Neuronal stem cell (in vitro differentiated cells): ENCODE results near the gene CACNG7.
A peak's percentile ranks its signal among the peaks of the same experiment; 100 is the strongest.

Experiments
- DNase-seq: peaks from one replicate; pipeline ENCODE4 v3.0.0-alpha.2; 2013; ENCODE audit warnings: low spot score
- H2AFZ ChIP-seq: one replicate; pipeline ENCODE4 v1.6.1; 2013; ENCODE audit warnings: mild to moderate bottlenecking, low read length, inconsistent platforms
- H2AK5ac ChIP-seq: 2 replicates; pipeline ENCODE4 v1.6.1; 2013; ENCODE audit warnings: low read depth, mild to moderate bottlenecking, inconsistent platforms, low read length, moderate library complexity, mixed read lengths
- H2BK120ac ChIP-seq: 2 replicates; pipeline ENCODE4 v1.6.1; 2013; ENCODE audit warnings: low read depth, mild to moderate bottlenecking, inconsistent platforms, low read length, moderate library complexity, mixed read lengths
- H2BK12ac ChIP-seq: one replicate; pipeline ENCODE4 v1.6.1; 2013; ENCODE audit warnings: low read length, inconsistent platforms
- H2BK15ac ChIP-seq: 2 replicates; pipeline ENCODE4 v1.6.1; 2013; ENCODE audit warnings: mild to moderate bottlenecking, low read length, inconsistent platforms, mixed read lengths
- H2BK5ac ChIP-seq: one replicate; pipeline ENCODE4 v1.6.1; 2013; ENCODE audit warnings: inconsistent platforms, mild to moderate bottlenecking, low read length, moderate library complexity
- H3K14ac ChIP-seq: one replicate; pipeline ENCODE4 v1.6.1; 2013; ENCODE audit warnings: low read length, inconsistent platforms
- H3K18ac ChIP-seq: 2 replicates; pipeline ENCODE4 v1.6.1; 2013; ENCODE audit warnings: low read length, inconsistent platforms
- H3K23ac ChIP-seq: 2 replicates; pipeline ENCODE4 v1.6.1; 2013; ENCODE audit warnings: low read depth, mild to moderate bottlenecking, mixed read lengths, low read length, inconsistent platforms; ENCODE audit not compliant: poor library complexity
- H3K27ac ChIP-seq: replicated peaks from 3 replicates; pipeline ENCODE4 v1.5.1; 2013; ENCODE audit warnings: low read length, inconsistent platforms
- H3K27me3 ChIP-seq, 3 experiments: 2 replicates each; pipeline ENCODE4 v1.6.1; 2013; ENCODE audit warnings: low read length in 3 of 3, mild to moderate bottlenecking in 2 of 3, inconsistent platforms in 1 of 3, low read depth in 1 of 3, mixed read lengths in 1 of 3, moderate library complexity in 1 of 3; ENCODE audit not compliant: control insufficient read depth in 3 of 3, insufficient read depth in 3 of 3
- H3K36me3 ChIP-seq, 2 donors: replicated peaks in 1 of 2; 2 replicates each; pipeline ENCODE4 v1.6.1; 2013; ENCODE audit warnings: low read length in 2 of 2; ENCODE audit not compliant: control insufficient read depth in 2 of 2, insufficient read depth in 2 of 2
- H3K4ac ChIP-seq: 2 replicates; pipeline ENCODE4 v1.6.1; 2013; ENCODE audit warnings: inconsistent platforms, mild to moderate bottlenecking, low read length, moderate library complexity
- H3K4me1 ChIP-seq, 2 donors: 1 replicate in 1 of 2; 2 replicates in 1 of 2; pipeline ENCODE4 v1.6.1; 2013; ENCODE audit warnings: low read length in 2 of 2, low read depth in 1 of 2; ENCODE audit not compliant: control insufficient read depth in 2 of 2, insufficient read depth in 1 of 2
- H3K4me2 ChIP-seq: one replicate; pipeline ENCODE4 v1.6.1; 2013; ENCODE audit warnings: mild to moderate bottlenecking, low read length, inconsistent platforms; ENCODE audit not compliant: insufficient read depth, poor library complexity, severe bottlenecking
- H3K4me3 ChIP-seq, 2 donors: 2 replicates each; pipeline ENCODE4 v1.5.1; 2013; ENCODE audit warnings: low read length in 2 of 2, mild to moderate bottlenecking in 2 of 2, inconsistent platforms in 1 of 2, moderate library complexity in 1 of 2
- H3K79me1 ChIP-seq: one replicate; pipeline ENCODE4 v1.6.1; 2013; ENCODE audit warnings: low read depth, mild to moderate bottlenecking, inconsistent platforms, low read length, moderate library complexity
- H3K9ac ChIP-seq: one replicate; pipeline ENCODE4 v1.6.1; 2013; ENCODE audit warnings: mild to moderate bottlenecking, low read depth, low read length, inconsistent platforms; ENCODE audit not compliant: poor library complexity
- H3K9me3 ChIP-seq, 2 donors: replicated peaks in 1 of 2; 2 replicates each; pipeline versions ENCODE3 to v1.6.1; 2013; ENCODE audit warnings: low read length in 2 of 2, mild to moderate bottlenecking in 2 of 2, inconsistent platforms in 1 of 2, low read depth in 1 of 2, mixed read lengths in 1 of 2, moderate library complexity in 1 of 2; ENCODE audit not compliant: control insufficient read depth in 2 of 2, insufficient read depth in 1 of 2
- H4K8ac ChIP-seq: one replicate; pipeline ENCODE4 v1.6.1; 2013; ENCODE audit warnings: low read depth, mild to moderate bottlenecking, inconsistent platforms, low read length, moderate library complexity
- H4K91ac ChIP-seq: one replicate; pipeline ENCODE4 v1.6.1; 2013; ENCODE audit warnings: low read length, low read depth, mild to moderate bottlenecking, inconsistent platforms; ENCODE audit not compliant: poor library complexity
- WGBS, 2 donors: extraction: QIAGEN DNeasy Blood & Tissue Kit; methylation state at CpG; one replicate each; pipeline ENCODE4 v1.1.7; 2013; ENCODE audit warnings: missing lambda C conversion rate in 2 of 2, mixed read lengths in 1 of 2; ENCODE audit not compliant: insufficient read length in 2 of 2, insufficient replicate concordance in 1 of 2; ENCODE audit errors: extremely low coverage in 2 of 2; 5-methylcytosine and 5-hydroxymethylcytosine counted together

The CACNG7 gene

DNA sequence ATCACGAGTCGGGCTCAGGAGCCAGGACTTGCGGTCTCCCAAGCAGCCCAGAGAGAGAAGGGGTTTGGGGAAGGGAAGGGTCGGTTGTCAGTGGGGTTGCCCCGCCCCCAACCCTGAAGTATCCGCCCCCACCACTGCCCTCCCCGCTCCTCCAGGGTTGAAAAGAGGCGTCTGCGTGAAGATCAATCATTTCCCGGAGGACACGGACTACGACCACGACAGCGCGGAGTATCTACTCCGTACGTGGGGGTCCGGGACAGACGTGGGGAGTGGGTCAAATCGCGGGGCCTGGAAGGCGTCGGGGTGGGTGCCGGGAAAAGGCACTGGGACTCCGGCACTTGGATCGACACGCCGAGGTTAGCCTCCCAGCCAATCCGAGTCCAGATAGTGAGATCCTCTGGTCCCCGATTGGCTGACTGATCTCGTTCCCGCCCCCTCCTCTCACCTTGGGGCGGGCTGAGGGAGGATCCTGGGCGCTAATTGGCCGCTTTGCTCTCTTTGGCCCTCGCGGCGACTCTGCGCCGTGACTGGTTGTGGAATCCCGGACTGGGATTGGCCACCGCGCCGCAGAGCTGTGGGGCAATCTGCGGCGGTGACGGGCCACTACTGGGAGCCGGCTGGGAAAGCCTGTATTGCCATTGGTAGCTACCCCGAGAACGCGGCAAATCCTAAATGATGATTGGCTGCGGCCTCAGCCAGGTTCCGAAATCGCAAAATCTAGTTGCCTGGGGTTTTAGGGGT lies 69.1 kb downstream of the CACNG7 start:
- no peak overlapping the region for H2BK12ac ChIP-seq
- no peak overlapping the region for H2AFZ ChIP-seq
- H3K4me2 ChIP-seq = peak overlapping the region; percentile 63
- no peak overlapping the region for H2BK120ac ChIP-seq
- no peak overlapping the region for H3K23ac ChIP-seq
- H3K4ac ChIP-seq = no peak overlapping the region
- H3K9ac ChIP-seq = peak overlapping the region; percentile 78
- H4K91ac ChIP-seq = no peak overlapping the region
- H3K27me3 ChIP-seq = peaks cover 0 to 27% (median 6%) of the 10 kb centered on the region in 3 experiments
- no CpG with 5 or more reads among the region's 54 CpGs for WGBS, 2 donors
- H2BK15ac ChIP-seq = no peak overlapping the region
- peaks cover 0 to 29% of the 10 kb centered on the region in 2 donors for H3K36me3 ChIP-seq
- no peak overlapping the region for H3K14ac ChIP-seq
- no peaks in the 10 kb centered on the region for H3K79me1 ChIP-seq
- no peak overlapping the region for H3K27ac ChIP-seq
- H2BK5ac ChIP-seq = no peak overlapping the region
- H2AK5ac ChIP-seq = no peak overlapping the region
- H3K9me3 ChIP-seq = no peaks in the 10 kb centered on the region
- H4K8ac ChIP-seq = no peak overlapping the region
- peak overlapping the region; percentile 90 for H3K18ac ChIP-seq
- H3K4me1 ChIP-seq = peaks cover 1 to 8% of the 10 kb centered on the region in 2 donors
- DNase-seq = peak; percentile 98
- H3K4me3 ChIP-seq = peak overlapping the region in 1 of 2 donors; percentile 80

DNA sequence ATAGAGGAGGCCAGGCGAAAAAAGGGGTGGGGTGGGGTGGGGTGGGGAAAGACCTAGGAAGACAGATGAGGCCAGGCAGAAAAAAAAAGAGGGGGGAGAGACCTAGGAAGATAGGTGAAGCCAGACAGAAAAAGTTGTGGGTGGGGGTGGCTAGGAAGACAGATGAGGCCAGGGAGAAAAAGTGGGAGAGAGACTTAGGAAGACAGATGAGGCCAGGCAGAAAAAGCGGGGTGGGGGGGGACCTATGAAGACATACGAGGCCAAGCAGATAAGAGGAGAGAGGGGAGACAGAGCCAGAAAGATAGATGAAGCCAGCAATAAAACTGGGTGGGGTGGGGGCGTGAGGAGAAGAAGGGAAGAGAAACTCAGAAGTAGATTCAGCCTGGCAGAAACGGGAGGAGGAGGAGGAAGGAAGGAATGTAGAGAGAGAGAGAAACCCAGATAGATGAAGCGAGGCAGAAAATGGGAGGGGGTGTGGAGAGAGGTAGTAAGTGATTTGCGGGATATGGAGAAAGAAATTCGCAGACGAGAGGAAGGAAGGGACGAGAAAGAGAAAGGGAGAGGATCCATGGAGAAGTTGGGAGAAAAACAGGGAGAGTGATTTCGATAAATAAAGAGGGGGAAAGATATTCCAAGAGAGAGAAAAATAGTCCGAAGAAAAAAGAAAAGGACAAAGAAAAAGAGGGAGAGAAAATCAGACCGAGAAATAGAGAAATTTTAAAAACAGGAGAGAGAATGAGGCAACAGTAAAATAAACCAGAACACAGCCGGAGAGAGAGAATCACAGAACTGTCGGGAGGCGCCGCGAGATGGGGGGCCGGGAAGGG lies 70.1 kb downstream of the CACNG7 start:
- peaks cover 0 to 31% (median 6%) of the 10 kb centered on the region in 3 experiments for H3K27me3 ChIP-seq
- peaks cover 0 to 20% of the 10 kb centered on the region in 2 donors for H3K36me3 ChIP-seq
- H3K4me2 ChIP-seq = peak overlapping the region; percentile 87
- no peak overlapping the region for H3K14ac ChIP-seq
- H2BK12ac ChIP-seq = no peak overlapping the region
- peak overlapping the region; percentile 50 for H3K23ac ChIP-seq
- no peak overlapping the region for H2BK5ac ChIP-seq
- H3K4me3 ChIP-seq = peak overlapping the region; percentile 75 to 83
- no peak overlapping the region for H2BK120ac ChIP-seq
- H2AK5ac ChIP-seq = peak overlapping the region; percentile 40
- no peaks in the 10 kb centered on the region for H3K9me3 ChIP-seq
- no peak overlapping the region for H3K27ac ChIP-seq
- H2AFZ ChIP-seq = peak overlapping the region; percentile 86
- no peak overlapping the region for H3K4ac ChIP-seq
- H3K4me1 ChIP-seq = peaks cover 1 to 8% of the 10 kb centered on the region in 2 donors
- no CpG with 5 or more reads among the region's 19 CpGs for WGBS, 2 donors
- no peak overlapping the region for H4K8ac ChIP-seq
- no peak overlapping the region for H4K91ac ChIP-seq
- H3K79me1 ChIP-seq = no peaks in the 10 kb centered on the region
- H2BK15ac ChIP-seq = no peak overlapping the region
- peak overlapping the region; percentile 92 for H3K18ac ChIP-seq
- no peak for DNase-seq
- H3K9ac ChIP-seq = peak overlapping the region; percentile 64

DNA sequence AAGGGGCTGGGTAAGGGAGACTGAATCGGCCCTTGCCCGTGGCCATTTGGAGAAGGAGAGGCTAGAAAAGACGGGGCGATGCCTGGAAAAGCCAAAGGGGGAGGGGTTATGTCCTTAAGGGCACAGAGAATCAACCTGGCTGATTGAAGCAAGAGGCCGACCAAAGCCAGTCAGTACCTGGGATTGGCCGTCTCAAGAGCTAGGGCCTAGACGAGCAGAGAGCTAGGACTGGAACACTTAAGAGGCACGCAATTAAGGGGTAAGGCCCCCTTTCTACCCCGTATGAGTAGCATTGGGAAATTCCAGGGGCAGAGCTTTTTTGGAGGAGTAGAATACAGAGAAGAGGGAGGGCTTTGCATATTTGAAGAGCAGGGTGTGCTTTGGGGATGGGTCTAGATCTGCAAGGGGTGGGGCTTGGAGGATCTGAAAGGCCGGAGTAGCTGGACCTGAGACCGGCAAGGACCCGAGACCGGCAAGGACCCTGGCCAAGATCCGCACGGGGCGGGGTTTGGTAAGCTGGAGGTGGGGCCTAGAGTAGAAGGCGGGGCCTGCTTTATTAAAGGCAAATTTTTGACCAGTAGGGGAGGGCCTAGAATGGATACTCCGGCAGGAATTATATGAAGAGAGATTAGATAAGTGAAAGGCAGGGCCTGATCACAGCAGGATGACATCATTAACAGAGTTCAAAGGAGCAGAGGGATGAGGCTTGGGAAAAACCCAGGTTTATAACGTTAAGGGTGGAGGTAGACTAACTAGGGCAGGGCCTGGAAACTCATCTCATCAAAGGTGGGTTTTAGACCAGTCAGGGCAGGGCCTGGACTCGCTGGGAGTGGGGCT lies 71.7 kb downstream of the CACNG7 start:
- peak overlapping the region; percentile 6 for H2BK5ac ChIP-seq
- no peaks in the 10 kb centered on the region for H3K9me3 ChIP-seq
- H3K18ac ChIP-seq = peak overlapping the region; percentile 84
- no peak overlapping the region for H3K14ac ChIP-seq
- no peak overlapping the region for H2BK12ac ChIP-seq
- no peak overlapping the region for H2AK5ac ChIP-seq
- no peak for DNase-seq
- peaks cover 0 to 13% of the 10 kb centered on the region in 2 donors for H3K36me3 ChIP-seq
- H3K9ac ChIP-seq = no peak overlapping the region
- peaks cover 1 to 8% of the 10 kb centered on the region in 2 donors for H3K4me1 ChIP-seq
- H4K91ac ChIP-seq = no peak overlapping the region
- no peak overlapping the region for H4K8ac ChIP-seq
- peak overlapping the region; percentile 87 for H3K4me2 ChIP-seq
- H3K4ac ChIP-seq = no peak overlapping the region
- H3K27me3 ChIP-seq = peaks cover 0 to 31% (median 6%) of the 10 kb centered on the region in 3 experiments
- H3K27ac ChIP-seq = peak overlapping the region; percentile 65
- peak overlapping the region; percentile 70 to 75 for H3K4me3 ChIP-seq
- WGBS, 2 donors = no CpG with 5 or more reads among the region's 20 CpGs
- H3K23ac ChIP-seq = no peak overlapping the region
- no peak overlapping the region for H2BK120ac ChIP-seq
- no peaks in the 10 kb centered on the region for H3K79me1 ChIP-seq
- H2BK15ac ChIP-seq = no peak overlapping the region
- peak overlapping the region; percentile 86 for H2AFZ ChIP-seq
